RWPE1 (cell line): Measurements from ENCODE around the gene PLAC9.

ENCODE experiments used
- CTCF ChIA-PET: fragments of 350-600 bp; sonication (Branson Sonifier 250); formaldehyde crosslinking; extraction: SDS; loops from one replicate; lab custom pipeline; 2021; lab: Yijun Ruan, JAX
- POLR2A ChIA-PET: fragments of 400-600 bp; formaldehyde crosslinking; extraction: SDS; loops from one replicate; lab custom pipeline; 2020; ENCODE audit warnings: antibody characterized with exemption; ENCODE audit not compliant: low non-redundant PET; lab: Yijun Ruan, JAX
- DNase-seq: peaks from one replicate; pipeline ENCODE4 v3.0.0; 2012; ENCODE audit warnings: low spot score
- H3K27ac ChIP-seq: fragments of 450-650 bp; 2 replicates; pipeline ENCODE4 v1.5.1; 2017
- CTCF ChIP-seq: fragments of 450-650 bp; conservative IDR thresholded peaks from 2 replicates; pipeline ENCODE4 v1.5.1; 2017; ENCODE audit warnings: low read depth, mild to moderate bottlenecking

The PLAC9 gene

DNA sequence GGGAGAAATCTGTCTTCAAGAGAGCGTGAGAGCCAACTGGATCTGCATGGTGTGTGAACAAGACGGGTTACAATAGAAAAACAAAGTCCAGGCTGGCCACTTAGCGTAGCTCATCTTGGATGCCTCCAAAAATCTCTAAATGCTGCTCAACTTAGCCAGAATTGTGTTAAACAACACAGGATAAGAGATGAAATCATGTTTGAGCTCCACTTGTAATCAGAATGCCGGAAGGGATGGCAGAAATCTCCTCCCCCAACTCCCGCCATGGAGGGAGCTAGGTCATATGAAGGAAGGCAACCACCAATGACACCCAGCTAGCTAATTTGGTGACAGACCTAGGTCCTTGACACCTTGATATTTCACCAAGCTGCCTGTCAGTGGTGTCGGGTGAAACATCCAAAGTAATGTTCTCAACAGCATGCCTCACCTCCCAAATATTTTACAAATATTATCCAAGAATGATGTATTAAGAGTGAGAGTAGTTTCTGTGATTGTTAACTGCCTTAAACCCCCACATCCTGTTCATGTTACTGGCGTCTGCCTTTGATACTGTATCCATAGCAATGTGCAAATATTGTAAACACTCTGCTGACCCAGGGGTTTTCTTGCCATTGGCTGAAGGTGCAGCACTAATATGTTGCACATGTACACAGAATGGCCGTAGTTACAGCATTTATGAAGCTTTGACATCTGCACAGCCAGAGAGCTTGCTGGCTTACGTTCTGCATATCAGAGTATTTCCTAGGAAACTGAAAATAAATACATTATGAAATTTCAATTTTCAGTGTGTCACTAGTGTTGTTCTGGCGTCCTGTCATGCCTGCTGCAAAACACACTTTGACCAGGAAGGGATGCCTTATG is 28.2 kb upstream of the PLAC9 start:
- CTCF ChIA-PET: interaction anchor here (1.8 kb wide), 1 partner anchor 45 kb away, joined by 5 read pairs; no protein-coding TSS in a partner anchor
- no peak for DNase-seq
- no peak for TF ChIP-seq CTCF
- POLR2A ChIA-PET: interaction anchor here (0.7 kb wide), 2 partner anchors 18 to 24 kb away, joined by 6 to 9 read pairs; no protein-coding TSS in a partner anchor
- no peak overlapping the region for H3K27ac ChIP-seq

- ChIA-PET POLR2A (no interaction called here), CTCF (interaction anchor here (0.7 to 1.0 kb wide), 2 partner anchors 21 to 35 kb away, joined by 4 to 6 read pairs; no protein-coding TSS in a partner anchor)
- DNase-seq: no peak
- H3K27ac ChIP-seq: no peak overlapping the region
- no peak for TF ChIP-seq CTCF
Measured at GRCh38 chr10:80108576-80109239, 23.8 kb upstream of the PLAC9 start.

GRCh38 chr10:80110986-80111385 is 21.5 kb upstream of the PLAC9 start:
- DNase-seq: no peak
- H3K27ac ChIP-seq: no peak overlapping the region
- CTCF ChIA-PET: interaction anchor here (0.7 kb wide), 1 partner anchor 49 kb away, joined by 3 read pairs; no protein-coding TSS in a partner anchor
- POLR2A ChIA-PET: no interaction called here
- TF ChIP-seq CTCF: no peak

DNA sequence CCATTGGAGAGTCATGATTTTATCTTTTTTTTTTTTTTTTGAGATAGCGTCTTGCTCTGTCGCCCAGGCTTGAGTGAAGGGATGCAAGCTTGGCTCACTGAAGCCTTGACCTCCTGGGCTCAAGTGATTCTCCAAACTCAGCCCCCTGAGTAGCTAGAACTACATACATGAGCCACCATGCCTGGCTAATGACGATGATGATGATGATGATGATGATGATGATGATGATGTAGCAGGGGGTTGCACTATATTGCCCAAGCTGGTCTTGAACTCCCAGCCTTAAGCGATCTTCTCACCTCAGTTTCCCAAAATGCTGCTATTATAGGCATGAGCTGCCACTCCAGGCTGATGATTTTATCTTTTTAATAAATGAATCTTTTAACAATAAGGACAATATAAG is 13.9 kb upstream of the PLAC9 start:
- TF ChIP-seq CTCF: no peak
- CTCF ChIA-PET: interaction anchor here (0.5 to 0.6 kb wide), 2 partner anchors 11 to 37 kb away, joined by 3 to 5 read pairs; no protein-coding TSS in a partner anchor
- POLR2A ChIA-PET: no interaction called here
- no peak overlapping the region for H3K27ac ChIP-seq
- DNase-seq: no peak

DNA sequence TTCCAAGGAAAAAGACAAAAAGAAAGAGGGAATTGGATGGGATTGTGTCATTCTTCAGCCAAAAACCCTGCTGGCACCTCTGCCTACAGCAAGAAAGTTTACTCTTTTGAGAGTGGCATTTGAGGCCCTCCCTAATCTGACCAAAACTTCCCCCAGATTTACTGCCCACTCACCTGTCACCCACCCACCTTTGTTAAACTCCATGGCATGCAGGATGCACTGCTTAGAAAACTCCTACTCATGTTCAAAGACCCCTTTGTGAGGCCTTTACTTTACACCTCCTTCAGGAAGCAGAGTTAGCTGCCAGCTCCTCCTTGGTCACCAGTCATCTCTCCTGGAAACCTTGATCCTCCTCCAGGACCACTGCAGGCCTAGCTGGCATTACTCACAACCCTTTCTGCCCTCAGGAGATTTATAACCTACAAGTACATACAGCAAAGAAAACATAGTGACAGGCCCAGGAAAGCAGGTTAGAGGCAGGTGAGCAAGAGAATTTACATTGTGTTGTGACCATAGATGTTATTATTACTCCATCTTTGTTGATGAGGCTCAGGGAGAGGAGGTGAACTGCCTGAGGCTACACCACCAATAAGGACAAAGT is 10.3 kb upstream of the PLAC9 start:
- DNase-seq: no peak
- ChIA-PET CTCF (no interaction called here), POLR2A (interaction anchor here (0.6 kb wide), 1 partner anchor 19 kb away, joined by 9 read pairs; no protein-coding TSS in a partner anchor)
- no peak for TF ChIP-seq CTCF
- no peak overlapping the region for H3K27ac ChIP-seq

- POLR2A ChIA-PET: no interaction called here
- CTCF ChIA-PET: no interaction called here
- TF ChIP-seq CTCF: no peak
- H3K27ac ChIP-seq: no peak overlapping the region
- DNase-seq: no peak
Measured at GRCh38 chr10:80122746-80123145, 9.8 kb upstream of the PLAC9 start.
